Limb (tissue), 2 donors: ENCODE results near the gene GPS1.

Experiments used
- DNase-seq, 2 donors: peaks; one replicate each; pipeline ENCODE4 v3.0.0-alpha.2; 2016; ENCODE audit errors: extremely low spot score in 2 of 2

The GPS1 gene

GRCh38 chr17:82051776-82052637 lies at the start of gene GPS1, which contains the start of gene RFNG:
GPS1 (plus strand) TSS chr17:82051898; CDS start chr17:82051932, 34 bp downstream.
RFNG (minus strand) TSS chr17:82051811; CDS start chr17:82051766, 45 bp downstream.
- peak; percentile 57 to 87 for DNase-seq

- no peak for DNase-seq
These were observed 48.0 kb upstream of the GPS1 start for GRCh38 chr17:82003411-82004381.

- DNase-seq = no peak
These were observed 46.9 kb upstream of the GPS1 start for GRCh38 chr17:82004517-82005455.

- no peak for DNase-seq
These were observed 45.9 kb upstream of the GPS1 start for GRCh38 chr17:82005701-82006348.

- DNase-seq = no peak
These were observed 45.0 kb upstream of the GPS1 start for GRCh38 chr17:82006468-82007227.

GRCh38 chr17:82007228-82007494 lies 44.5 kb upstream of the GPS1 start:
- no peak for DNase-seq

GRCh38 chr17:82007495-82008257 lies 44.0 kb upstream of the GPS1 start:
- DNase-seq = no peak

- DNase-seq = no peak
These were observed 43.3 kb upstream of the GPS1 start for GRCh38 chr17:82008258-82008940.

- DNase-seq = no peak
These were observed 42.7 kb upstream of the GPS1 start for GRCh38 chr17:82008941-82009405.

- DNase-seq = no peak
These were observed 42.3 kb upstream of the GPS1 start for GRCh38 chr17:82009413-82009812.

GRCh38 chr17:82010575-82011525 lies 40.8 kb upstream of the GPS1 start:
- DNase-seq = no peak

- no peak for DNase-seq
These were observed 40.0 kb upstream of the GPS1 start for GRCh38 chr17:82011617-82012187.

GRCh38 chr17:82012261-82012639 lies 39.4 kb upstream of the GPS1 start:
- no peak for DNase-seq

- DNase-seq = no peak
These were observed 38.9 kb upstream of the GPS1 start for GRCh38 chr17:82012640-82013295.

- DNase-seq = no peak
These were observed 38.4 kb upstream of the GPS1 start for GRCh38 chr17:82013341-82013740.

GRCh38 chr17:82013772-82014321 lies 37.9 kb upstream of the GPS1 start:
- DNase-seq = no peak
